ENCODE measurements around the gene DYNC2H1. TPM values are rescaled to one million over a fixed set of nuclear protein-coding genes. Genes with fewer than 3 reads are reported as not detected.
A peak's percentile ranks its signal among the peaks of the same experiment; 100 is the strongest.

Gene DYNC2H1
- total RNA-seq: 16.2 TPM
- long read RNA-seq, partial matches to known transcripts: 5 of 6 reads
- long read RNA-seq, other reads (novel, unspliced or antisense): 1 of 6 reads

GRCh38 chr11:103108933-103109817 is at the start of gene DYNC2H1:
TSS of gene DYNC2H1 (plus strand) at chr11:103109426. CDS start at chr11:103109575, 149 bp downstream.
- Histone ChIP-seq H3K27me3 (no peaks in the 10 kb centered on the region), H3K4me1 (peaks cover 7% of the 10 kb centered on the region), H3K27ac (peak within 1 kb of the TSS; percentile 84), H3K36me3 (no peaks in the 10 kb centered on the region), H3K4me3 (peak within 1 kb of the TSS; percentile 68), H3K9me3 (no peaks in the 10 kb centered on the region)
- TF ChIP-seq CTCF (IDR thresholded peaks at IDR 0.05): peak; percentile 59
- ATAC-seq (peak; percentile 100), DNase-seq (peak; percentile 96)
- intact Hi-C loops (cut with DNase I): no loop called here

- intact Hi-C loops (cut with DNase I): no loop called here
- H3K4me3 ChIP-seq: no peak overlapping the region
- no peak overlapping the region for H3K27ac ChIP-seq
- TF ChIP-seq CTCF (IDR thresholded peaks at IDR 0.05): no peak
- H3K27me3 ChIP-seq: no peaks in the 10 kb centered on the region
- H3K9me3 ChIP-seq: no peaks in the 10 kb centered on the region
- peaks cover 56% of the 10 kb centered on the region for H3K36me3 ChIP-seq
- DNase-seq (no peak), ATAC-seq (no peak)
- no peaks in the 10 kb centered on the region for H3K4me1 ChIP-seq
Measured at GRCh38 chr11:103061656-103062055, 47.6 kb upstream of the DYNC2H1 start.

- peak; percentile 42 for ATAC-seq
- TF ChIP-seq CTCF (IDR thresholded peaks at IDR 0.05): no peak
- Histone ChIP-seq H3K27ac (no peak overlapping the region), H3K4me3 (no peak overlapping the region), H3K27me3 (no peaks in the 10 kb centered on the region), H3K9me3 (no peaks in the 10 kb centered on the region), H3K4me1 (peaks cover 6% of the 10 kb centered on the region), H3K36me3 (peaks cover 32% of the 10 kb centered on the region)
- intact Hi-C loops (cut with DNase I): no loop called here
- DNase-seq: no peak
Measured at GRCh38 chr11:103067118-103067517, 42.1 kb upstream of the DYNC2H1 start.

GRCh38 chr11:103069367-103069766 is 39.9 kb upstream of the DYNC2H1 start:
- H3K27me3 ChIP-seq: no peaks in the 10 kb centered on the region
- H3K4me3 ChIP-seq: no peak overlapping the region
- intact Hi-C loops (cut with DNase I): no loop called here
- no peaks in the 10 kb centered on the region for H3K9me3 ChIP-seq
- no peak overlapping the region for H3K27ac ChIP-seq
- H3K36me3 ChIP-seq: peaks cover 11% of the 10 kb centered on the region
- no peak for TF ChIP-seq CTCF (IDR thresholded peaks at IDR 0.05)
- H3K4me1 ChIP-seq: peaks cover 6% of the 10 kb centered on the region
- no peak for ATAC-seq
- DNase-seq: no peak

- Histone ChIP-seq H3K4me1 (peaks cover 6% of the 10 kb centered on the region), H3K27ac (no peak overlapping the region), H3K27me3 (no peaks in the 10 kb centered on the region), H3K36me3 (peaks cover 3% of the 10 kb centered on the region), H3K9me3 (no peaks in the 10 kb centered on the region), H3K4me3 (no peak overlapping the region)
- no peak for DNase-seq
- no peak for TF ChIP-seq CTCF (IDR thresholded peaks at IDR 0.05)
- intact Hi-C loops (cut with DNase I): no loop called here
- no peak for ATAC-seq
Measured at GRCh38 chr11:103070142-103070541, 39.1 kb upstream of the DYNC2H1 start.
